Hepatocyte (in vitro differentiated cells): ENCODE data around the gene THSD4.

ENCODE experiments used
- CTCF ChIP-seq: fragments of 200-600 bp; sonication (generic); IDR thresholded peaks from 2 replicates; pipeline ENCODE4 v1.5.1; 2016; ENCODE audit warnings: antibody characterized with exemption, mild to moderate bottlenecking; ENCODE audit not compliant: poor library complexity
- EZH2 ChIP-seq: fragments of 200-600 bp; sonication (generic); IDR thresholded peaks from 2 replicates; pipeline ENCODE4 v1.6.1; 2016; ENCODE audit warnings: antibody characterized with exemption, mild to moderate bottlenecking, borderline replicate concordance

DNA sequence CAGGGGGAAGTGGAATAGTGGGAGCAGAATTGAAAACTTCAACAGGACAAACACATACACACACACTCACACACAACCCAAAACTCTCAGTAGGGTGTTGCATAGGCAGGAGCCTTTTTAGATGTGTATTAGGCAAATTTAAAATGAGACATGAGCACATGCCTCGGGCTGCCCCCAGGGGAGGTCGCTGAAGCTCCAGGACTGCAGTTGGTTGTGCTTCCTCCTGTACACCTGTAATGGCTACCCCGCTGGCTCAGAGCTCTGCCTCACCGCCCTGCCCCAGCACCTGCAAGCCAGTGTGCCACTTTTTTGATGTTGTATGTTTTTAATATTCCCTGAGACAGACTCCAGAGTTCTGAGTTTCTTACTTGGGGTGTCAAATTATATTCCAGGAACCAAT lies 391.7 kb downstream of the THSD4 start:
- no peak for TF ChIP-seq CTCF
- no peak for TF ChIP-seq EZH2
